OCI-LY7 (cell line): Measurements from ENCODE around the gene TMIGD3.

Experiments
- CTCF ChIP-seq: fragments of 200-600 bp; sonication (generic); conservative IDR thresholded peaks from 2 replicates; pipeline ENCODE4 v1.5.1; 2014; ENCODE audit warnings: mild to moderate bottlenecking, antibody characterized with exemption, low read length, moderate library complexity, mixed read lengths
- EZH2phosphoT487 ChIP-seq: fragments of 200-600 bp; sonication (generic); IDR thresholded peaks from 2 replicates; pipeline ENCODE4 v1.6.1; 2018; ENCODE audit warnings: low read depth, borderline replicate concordance, mild to moderate bottlenecking, mixed run types, antibody characterized with exemption, low read length, moderate library complexity, mixed read lengths

- no peak for TF ChIP-seq CTCF
- no peak for TF ChIP-seq EZH2phosphoT487
Observed at GRCh38 chr1:111466480-111466879, 37.0 kb downstream of the TMIGD3 start.
